HG03571 (cell line): ENCODE data around the gene EARS2.
A peak's percentile ranks its signal among the peaks of the same experiment; 100 is the strongest.
"Not testable (repeated sequence)": the region's sequence is repeated elsewhere in the genome, so short reads cannot be mapped to it uniquely, and the experiment has no call there.

Experiments
- ATAC-seq: cut with Tn5 transposase; IDR thresholded peaks from one replicate; pipeline ENCODE4 v1.9.1; 2021; ENCODE audit not compliant: unreplicated experiment

The EARS2 gene

DNA sequence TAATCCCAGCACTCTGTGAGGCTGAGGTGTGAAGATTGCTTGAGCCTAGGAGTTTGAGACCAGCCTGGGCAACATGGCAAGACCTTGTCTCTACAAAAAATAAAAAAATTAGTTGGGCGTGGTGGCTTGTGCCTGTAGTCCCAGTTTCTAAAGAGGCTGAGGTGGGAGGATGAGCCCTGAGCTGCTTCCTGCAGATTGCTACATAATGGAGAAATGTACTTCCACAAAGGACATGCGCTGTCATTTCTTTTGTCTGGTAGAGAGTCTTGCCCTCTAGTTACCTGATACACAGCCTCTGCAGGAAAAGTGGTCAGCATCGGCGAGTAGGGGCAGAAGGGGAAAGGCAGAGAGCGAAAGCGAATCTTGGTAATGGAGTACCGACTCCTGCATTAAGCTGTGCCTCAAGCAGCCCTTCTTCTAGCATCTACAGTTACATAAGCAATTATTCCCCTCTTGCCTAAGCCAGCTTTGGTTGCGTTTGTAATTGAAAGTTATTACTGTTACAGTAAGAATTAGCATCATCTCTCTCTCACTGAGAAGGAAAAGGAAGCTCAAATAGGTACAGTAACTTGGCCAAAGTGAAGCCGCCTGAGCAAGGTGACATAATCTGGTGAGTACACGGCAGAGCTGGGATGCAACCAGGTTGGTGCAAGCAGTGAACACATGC, 28.4 kb downstream of the EARS2 start:
- no peak for ATAC-seq

DNA sequence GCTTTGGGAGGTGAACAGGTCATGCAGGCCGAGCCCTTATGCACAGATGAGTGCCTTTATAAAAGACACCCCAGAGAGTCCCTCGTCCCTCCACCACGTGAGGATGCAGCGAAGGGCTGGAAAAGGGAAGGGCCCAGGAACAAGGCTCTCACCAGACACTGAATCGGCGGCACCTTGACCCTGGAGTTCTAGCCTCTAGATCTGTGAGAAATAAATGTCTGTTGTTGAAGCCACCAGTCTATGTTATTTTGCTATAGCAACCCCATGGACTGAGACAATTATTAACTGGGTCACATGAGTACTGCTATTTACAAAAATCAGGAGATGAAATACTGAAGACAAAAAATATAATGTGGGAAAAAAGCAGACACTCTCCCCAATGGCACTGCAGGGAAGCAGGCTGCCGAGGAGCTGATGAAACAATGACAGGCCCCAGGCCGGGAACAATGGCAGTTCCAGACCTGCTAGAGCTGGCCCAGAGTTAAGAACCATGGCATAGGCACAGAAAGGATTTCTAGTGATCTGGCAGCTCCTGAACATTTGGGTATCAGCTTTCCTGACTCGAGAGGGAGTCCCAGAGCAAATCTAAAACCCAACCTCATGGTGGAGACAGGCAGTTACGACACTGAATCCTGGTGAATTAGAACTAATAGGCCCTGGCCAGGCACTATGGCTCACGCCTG, 29.0 kb downstream of the EARS2 start:
- ATAC-seq = no peak

DNA sequence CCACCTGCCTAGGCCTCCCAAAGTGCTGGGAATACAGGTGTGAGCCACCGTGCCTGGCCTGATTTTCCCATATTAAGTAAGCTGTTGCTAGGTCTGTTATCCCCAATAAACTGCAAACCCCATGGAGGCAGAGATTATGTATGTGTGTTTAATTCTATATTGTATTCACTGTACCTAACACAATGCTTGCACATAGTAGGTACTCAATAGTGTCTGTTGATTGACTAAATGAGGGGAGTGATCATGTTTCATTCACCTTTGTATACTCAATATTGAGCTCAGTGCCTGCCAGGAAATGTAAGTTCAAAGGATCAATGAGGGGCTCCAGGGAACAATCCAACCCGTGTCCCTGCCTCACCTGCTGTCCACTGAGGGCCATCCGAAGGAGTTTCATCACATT, 32.3 kb downstream of the EARS2 start:
- no peak for ATAC-seq

DNA sequence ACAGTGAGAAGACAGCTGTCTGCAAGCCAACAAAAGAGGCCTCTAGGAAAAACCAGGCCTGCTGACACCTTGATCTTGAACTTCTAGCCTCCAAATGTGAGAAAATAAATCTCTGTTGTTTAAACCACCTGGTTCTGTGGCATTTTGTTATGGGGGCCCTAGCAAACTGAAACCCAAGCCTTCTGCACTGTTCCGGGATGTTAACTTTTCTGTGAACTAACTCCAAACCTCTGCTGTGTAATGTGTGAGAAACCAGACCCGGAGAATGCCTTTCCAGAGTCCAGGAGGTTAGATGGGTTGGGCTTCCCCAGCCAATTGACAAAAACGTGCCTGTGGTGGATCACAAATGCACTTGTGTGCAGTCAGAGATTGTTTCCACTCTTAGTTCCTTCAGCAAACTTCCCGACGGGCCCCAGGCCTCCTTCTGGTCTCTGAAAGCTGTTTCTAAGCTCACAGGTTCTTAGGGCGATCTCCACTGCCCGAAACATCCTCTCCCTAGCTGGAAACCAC, 33.2 kb downstream of the EARS2 start:
- no peak for ATAC-seq

DNA sequence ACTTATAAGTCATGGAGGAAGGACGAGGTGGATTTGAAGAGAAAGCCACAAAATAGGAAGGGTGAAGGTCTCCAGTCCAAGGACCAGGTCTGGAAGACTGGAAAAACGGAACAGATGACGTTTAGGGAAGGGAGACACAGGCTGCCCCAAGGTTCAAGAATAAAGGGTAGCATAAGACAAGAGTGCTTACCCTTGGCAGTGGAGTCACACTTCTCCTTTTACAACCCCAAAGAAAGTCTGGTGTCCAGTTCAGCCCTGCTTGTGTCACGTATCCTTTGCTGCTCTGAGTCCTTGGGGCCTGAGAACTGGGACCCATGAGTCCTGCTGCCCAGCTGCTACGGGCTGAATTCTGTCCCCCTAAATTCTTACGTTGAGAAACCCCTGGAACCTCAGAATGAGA, 33.8 kb downstream of the EARS2 start:
- no peak for ATAC-seq

DNA sequence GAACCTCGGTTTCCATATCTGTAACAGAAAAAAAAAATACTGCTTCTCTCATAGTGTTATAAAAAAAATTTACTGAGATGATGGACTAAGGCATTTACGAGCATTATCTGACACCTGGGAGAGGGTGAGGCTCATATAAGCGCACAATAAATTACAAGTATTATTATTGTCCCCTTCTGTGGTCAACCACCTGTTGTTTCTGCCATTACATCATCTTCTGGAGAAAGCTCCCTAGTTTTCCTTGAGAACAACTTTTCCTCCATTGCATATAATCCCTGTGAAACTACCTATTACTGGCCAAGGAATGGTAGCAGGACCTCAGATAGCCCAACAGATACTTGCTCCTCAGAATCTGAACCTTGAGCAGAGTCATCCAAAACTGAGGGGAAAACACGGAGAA, 35.2 kb downstream of the EARS2 start:
- no peak for ATAC-seq

DNA sequence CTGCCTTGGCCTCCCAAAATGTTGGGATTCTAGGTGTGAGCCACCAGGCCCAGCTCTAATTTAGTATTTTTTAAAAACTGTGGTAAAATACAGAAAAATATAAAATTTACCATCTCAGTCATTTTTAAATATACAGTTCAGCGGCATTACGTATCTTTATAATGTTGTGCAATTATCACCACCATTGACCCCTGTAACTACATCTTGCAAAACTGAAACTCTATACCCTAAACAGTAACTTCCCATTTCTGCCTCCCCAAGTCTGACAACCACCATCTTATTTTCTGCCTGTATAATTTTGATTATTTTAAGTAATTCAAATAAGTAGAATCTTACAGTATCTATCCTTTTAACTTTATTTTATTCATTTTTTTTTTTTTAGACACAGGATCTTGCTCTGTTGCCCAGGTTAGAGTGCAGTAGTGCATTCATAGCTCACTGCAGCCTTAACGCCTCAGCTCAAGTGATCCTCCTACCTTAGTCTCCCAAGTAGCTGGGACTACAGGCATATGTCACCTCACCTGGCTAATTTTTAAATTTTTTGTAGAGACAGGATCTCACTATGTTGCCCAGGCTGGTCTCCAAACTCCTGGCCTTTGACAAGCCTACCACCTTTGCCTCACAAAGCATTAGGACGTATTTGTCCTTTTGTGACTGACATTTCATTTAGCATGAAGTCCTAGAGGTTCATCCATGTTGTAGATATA, 36.0 kb downstream of the EARS2 start:
- ATAC-seq = no peak

DNA sequence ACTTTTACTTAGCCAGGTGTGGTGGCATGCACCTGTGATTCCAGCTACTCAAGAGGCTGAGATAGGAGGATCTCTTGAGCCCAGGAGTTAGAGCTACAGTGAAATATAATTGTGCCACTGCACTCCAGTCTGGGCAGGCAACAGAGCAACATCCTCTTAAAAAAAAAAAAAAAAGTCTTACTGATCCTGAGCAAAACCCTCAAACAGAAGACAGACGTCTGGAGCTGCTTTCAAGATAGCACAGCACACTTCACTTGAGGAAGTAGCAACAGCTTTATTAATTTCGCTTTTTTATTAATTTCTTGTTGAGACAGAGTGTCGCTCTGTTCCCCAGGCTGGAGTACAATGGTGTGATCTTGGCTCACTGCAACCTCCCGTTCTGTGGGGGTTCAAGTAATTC, 36.6 kb downstream of the EARS2 start:
- no peak for ATAC-seq

DNA sequence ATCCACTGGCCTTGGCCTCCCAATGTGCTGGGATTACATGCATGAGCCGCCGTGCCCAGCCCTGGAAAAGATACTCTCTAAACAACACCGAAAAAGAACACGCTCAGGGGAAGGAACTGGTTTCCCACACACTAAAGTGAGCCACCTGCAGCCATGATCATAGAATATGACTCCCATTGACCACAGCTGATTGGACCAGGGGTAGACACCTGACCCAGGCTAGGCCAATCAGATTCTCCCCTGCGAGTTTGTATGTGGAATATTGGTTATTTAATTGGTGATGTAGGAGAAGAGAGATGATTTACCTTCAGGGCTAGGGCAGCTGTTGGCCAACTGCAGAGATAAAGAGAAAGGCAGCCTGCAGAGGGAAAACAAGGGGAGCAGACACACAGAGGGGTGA, 37.9 kb downstream of the EARS2 start:
- ATAC-seq = no peak

DNA sequence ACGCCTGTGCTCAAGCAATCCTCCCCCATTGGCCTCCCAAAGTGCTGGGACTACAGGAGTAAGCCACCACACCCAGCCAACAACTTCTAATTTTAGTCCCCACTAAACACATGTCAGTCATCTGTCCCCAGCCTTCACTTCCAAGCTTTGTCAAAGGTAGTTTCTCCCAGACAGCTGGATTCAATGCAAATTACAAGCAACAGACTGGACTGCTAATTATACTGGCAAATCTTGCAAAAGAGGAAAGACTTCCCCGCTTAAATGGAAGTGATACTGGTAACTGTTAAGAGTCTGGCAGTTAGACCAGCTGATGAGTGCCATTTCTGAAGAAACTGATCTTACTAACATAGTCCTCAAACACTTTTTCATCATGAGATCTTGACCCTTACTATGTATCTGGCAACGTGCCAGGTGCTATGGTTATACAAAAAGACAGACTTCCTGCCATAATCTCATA, 38.7 kb downstream of the EARS2 start:
- no peak for ATAC-seq

DNA sequence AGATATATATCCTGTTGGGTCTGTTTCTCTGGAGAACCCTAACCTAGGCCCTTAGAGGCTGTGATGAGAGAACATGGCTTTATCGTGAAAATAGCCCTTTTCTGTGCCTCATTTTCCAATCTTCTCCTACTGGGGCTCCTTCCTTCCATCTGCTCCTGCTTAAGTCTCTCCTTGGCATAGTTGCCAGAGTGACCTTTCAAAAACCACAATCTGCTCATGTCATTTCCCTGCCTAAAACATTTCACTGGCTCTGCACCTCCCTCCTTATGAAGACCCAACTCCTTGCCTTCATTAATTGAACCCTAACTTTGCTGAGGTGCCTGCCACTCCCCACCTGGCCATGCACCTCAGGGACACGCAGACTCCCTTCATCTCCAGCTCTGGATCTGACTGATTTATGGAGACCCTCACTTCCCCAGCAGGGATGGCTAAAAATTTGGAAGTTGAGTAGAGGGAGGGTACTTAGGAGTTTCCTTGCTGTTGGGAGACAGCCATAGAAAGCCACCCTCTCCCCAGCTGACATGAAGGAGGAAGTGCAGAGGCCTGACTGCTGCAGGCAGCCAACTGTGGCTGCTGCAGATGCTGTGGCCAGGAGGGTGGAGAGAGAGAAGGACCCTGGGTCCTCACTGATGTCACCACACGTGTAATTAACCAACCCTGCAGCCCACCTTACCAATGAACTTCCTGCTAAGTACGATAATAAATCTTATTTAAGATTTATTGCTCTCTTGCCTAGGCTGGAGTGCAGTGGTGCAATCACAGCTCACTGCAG, 40.6 kb downstream of the EARS2 start:
- no peak for ATAC-seq

DNA sequence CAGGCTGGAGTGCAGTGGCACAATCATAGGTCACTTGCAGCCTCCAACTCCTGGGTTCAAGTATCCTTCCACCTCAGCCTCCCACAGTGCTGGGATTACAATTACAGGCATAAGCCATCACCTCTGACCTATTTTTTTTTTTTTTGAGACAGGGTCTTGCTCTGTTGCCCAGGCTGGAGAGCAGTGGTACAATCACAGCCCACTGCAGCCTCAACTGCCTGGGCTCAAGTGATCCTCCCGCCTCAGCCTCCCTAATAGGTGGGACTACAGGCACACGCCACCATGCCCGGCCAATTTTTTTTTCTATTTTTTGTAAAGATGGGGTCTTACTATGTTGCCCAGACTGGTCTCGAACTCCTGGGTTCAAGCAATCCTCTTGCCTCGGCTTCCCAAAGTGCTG, 41.3 kb downstream of the EARS2 start:
- ATAC-seq = no peak

DNA sequence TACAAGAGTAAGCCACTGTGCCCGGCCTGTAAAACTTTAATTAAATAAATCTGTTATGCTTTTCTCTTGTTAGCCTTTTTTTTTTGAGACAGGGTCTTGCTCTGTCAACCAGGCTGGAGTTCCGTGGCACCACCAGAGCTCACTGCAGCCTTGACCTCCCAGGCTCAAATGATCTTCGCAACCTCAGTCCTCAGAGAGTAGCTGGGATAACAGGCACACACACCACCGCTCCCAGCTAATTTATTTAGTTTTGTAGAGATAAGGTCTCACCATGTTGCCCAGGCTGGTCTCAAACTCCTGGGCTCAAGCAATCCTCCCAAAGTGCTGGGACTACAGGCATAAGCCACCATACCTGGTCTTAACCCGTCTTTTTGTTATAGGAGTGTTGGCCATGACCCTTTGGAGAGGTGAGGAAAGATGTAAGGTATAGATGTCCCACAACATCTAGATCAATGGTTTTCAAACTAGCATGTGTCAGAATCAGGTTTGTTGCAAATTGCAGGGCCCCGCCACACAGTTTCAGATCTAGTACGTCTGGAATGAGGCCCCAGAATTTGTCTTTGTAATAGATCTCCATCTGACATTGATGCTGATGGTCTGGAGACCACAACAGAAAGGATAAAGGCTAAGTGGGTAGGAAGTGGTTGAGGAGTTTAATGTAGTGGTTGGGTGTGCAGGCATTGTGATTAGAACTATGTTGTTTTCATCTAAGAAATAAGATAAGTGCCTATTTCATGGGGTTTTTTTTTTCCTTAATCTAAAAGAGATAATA, 42.6 kb downstream of the EARS2 start:
- ATAC-seq = no peak

DNA sequence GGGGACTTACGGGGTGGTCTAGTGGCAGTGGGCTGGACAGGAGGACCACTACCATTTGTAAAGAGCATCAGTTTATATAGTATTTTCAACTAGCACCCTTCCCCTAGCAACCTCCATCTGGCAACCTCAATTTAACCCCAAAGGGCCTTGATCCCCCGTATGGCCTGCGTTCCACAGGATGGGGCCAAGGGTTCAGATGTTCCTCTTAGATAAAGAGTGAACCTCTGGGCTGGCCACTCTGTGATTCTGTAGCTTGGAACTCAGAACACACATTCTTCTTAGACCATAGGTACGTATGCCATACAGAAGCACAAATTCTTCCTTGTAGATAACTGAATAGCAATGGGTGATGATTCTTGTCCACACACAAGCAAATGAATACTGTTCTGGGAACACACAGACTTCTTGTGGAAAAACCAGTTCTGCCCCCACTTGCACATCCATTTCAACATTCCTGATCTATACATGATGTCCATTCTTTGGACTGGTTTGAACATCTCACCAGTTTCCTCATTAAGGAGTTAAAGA, 44.9 kb downstream of the EARS2 start:
- no peak for ATAC-seq

DNA sequence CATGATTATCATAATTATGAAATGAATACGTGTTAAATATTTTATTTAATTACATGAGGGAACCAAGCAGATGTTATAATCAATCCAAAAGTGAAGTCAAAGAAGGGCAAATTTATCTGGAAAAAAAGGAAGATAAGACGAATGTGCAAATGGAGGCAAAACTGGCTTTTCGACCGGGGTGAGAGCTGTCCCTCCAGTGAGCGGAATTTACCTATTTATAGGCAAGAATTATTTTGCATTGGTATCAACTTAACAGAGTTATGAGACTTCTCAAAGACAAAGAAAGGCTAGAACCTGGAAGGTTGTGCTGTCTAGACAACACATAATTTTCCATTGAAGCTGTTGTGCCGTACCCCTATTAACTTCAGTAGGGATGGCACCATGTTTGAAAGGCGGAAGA, 45.4 kb downstream of the EARS2 start:
- no peak for ATAC-seq

DNA sequence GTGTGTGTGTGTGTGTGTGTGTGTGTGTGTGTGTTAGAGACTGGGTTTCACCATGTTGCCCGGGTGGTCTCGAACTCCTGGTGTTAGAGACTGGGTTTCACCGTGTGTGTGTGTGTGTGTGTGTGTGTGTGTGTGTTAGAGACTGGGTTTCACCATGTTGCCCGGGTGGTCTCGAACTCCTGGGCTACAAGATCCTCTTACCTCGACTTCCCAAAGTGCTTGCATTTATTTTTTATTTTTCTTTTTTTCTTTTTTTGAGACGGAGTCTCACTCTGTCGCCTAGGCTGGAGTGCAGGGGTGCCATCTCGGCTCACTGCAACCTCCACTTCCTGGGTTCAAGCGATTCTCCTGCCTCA, 46.3 kb downstream of the EARS2 start:
- ATAC-seq = not testable (repeated sequence)

DNA sequence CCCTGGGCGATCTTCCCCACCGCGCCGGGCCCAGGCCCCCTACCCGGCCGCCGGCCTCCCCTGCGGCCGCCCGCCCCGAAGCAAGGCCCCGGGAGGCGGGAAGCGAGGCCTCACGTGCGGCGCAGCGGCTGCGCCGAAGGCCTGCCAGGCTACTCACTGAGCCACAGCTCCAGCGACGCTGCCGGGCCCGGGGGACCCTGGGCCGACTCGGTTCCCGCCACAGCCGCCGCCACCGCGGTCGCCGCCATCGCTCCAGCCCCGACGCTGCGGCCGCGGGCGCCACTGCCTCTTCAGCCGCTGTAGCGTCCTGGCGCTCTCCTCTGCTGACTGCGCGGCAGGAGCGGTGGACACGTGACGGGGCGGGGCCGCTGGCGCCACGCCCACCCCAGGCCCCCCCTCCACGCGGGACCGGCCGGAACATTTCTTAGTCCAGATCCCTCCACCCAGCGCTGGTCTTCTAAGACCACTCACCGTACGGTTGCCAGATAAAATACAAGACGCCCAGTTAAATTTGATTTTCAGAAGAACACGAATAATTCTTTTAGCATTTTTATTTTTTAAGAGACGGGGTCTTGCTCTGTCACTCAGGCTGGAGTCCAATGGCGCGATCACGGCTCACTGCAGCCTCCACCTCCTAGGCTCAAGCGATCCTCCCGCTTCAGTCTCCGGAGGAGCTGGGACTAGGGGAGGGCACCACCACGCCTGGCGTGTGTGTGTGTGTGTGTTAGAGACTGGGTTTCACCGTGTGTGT, 46.8 kb downstream of the EARS2 start, which contains the start of gene GGA2:
TSS of gene GGA2 (minus strand) at position 331 of the 751 bp plus-strand sequence. CDS start at position 248, 83 bp downstream.
- peak; percentile 67 for ATAC-seq

DNA sequence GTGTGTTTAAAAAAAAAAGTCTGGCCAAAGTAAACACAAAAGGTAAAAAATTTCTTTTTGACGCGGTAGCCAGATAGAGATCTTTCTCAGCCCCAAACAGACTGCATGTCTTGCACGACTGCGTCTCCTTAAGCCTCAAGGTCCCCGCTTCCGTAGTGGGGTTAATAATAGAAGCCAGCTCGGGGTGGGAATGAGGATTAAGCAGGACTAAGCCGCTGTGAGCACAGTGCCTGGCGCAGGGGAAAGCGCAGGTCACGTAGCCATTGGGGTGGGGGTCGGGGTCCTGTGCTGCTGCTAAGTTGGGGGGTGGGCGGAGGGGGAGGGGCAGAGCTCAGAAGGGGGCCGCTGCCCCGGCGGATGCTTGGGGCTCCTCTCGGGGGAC, 47.4 kb downstream of the EARS2 start:
- peak; percentile 4 for ATAC-seq

DNA sequence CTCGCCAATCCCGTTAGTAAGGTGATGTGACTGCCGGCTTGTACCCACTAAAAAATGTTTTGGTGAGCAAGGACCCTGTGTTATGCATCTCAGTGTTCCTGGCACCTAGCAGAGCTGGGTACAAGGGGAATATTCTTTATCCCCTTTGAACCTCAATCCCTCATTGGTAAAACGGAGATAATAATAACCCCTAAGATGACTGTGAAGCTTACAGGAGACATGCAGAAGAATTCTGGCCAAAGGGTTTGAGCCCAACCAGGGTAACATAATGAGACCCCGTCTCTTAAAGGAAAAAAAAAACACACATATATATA, 47.8 kb downstream of the EARS2 start:
- no peak for ATAC-seq
